Fibroblast of lung (primary cell): ENCODE results near the gene NT5DC1. TPM values are rescaled to one million over a fixed set of nuclear protein-coding genes. Genes with fewer than 3 reads are reported as not detected.

Experiments used
- DNase-seq, 2 donors: peaks; one replicate each; pipeline versions ENCODE4 v3.0.0 to v3.0.0-alpha.2; 2010; ENCODE audit warnings: low read depth in 2 of 2
- H2AFZ ChIP-seq: 2 replicates; pipeline ENCODE4 v1.5.1; 2012; ENCODE audit warnings: low read length, control low read depth, inconsistent platforms
- H3K27ac ChIP-seq: 2 replicates; pipeline ENCODE4 v1.5.1; 2011; ENCODE audit warnings: low read length, control low read depth; ENCODE audit not compliant: insufficient read depth
- H3K27me3 ChIP-seq: 2 replicates; pipeline ENCODE4 v1.5.1; 2011; ENCODE audit warnings: mild to moderate bottlenecking, low read length; ENCODE audit not compliant: control insufficient read depth, insufficient read depth
- H3K36me3 ChIP-seq: 2 replicates; pipeline ENCODE4 v1.5.1; 2011; ENCODE audit warnings: low read length; ENCODE audit not compliant: control insufficient read depth, insufficient read depth
- H3K4me1 ChIP-seq: 2 replicates; pipeline ENCODE4 v1.5.1; 2011; ENCODE audit warnings: low read length; ENCODE audit not compliant: control insufficient read depth, insufficient read depth; ENCODE audit errors: extremely low read depth
- H3K4me2 ChIP-seq: 2 replicates; pipeline ENCODE4 v1.5.1; 2011; ENCODE audit warnings: low read length, control low read depth; ENCODE audit not compliant: insufficient read depth; ENCODE audit errors: extremely low read depth
- H3K4me3 ChIP-seq, 4 experiments: fragments of 200-600 bp in 1 of 4; sonication (generic) in 1 of 4; replicated peaks in 1 of 4; 2 replicates each; pipeline ENCODE4 v1.5.1; 2011 to 2016; ENCODE audit warnings: low read length in 4 of 4, low read depth in 3 of 4, mild to moderate bottlenecking in 3 of 4, control low read depth in 2 of 4, inconsistent platforms in 1 of 4, mixed read lengths in 1 of 4; ENCODE audit not compliant: insufficient read depth in 1 of 4; ENCODE audit errors: control extremely low read depth in 1 of 4
- H3K79me2 ChIP-seq: 2 replicates; pipeline ENCODE4 v1.5.1; 2012; ENCODE audit warnings: mild to moderate bottlenecking, low read length, inconsistent platforms; ENCODE audit not compliant: control insufficient read depth, insufficient read depth
- H3K9ac ChIP-seq: 2 replicates; pipeline ENCODE4 v1.5.1; 2011; ENCODE audit warnings: mild to moderate bottlenecking, low read length, control low read depth; ENCODE audit not compliant: insufficient read depth
- H3K9me3 ChIP-seq: 2 replicates; pipeline ENCODE4 v1.5.1; 2012; ENCODE audit warnings: low read depth, low read length; ENCODE audit not compliant: control insufficient read depth, insufficient read depth
- H4K20me1 ChIP-seq: 2 replicates; pipeline ENCODE4 v1.5.1; 2011; ENCODE audit warnings: low read length; ENCODE audit not compliant: control insufficient read depth, insufficient read depth; ENCODE audit errors: extremely low read depth
- CTCF ChIP-seq, 2 donors: IDR thresholded peaks in 1 of 2; conservative IDR thresholded peaks in 1 of 2; 1 replicate in 1 of 2; 2 replicates in 1 of 2; pipeline ENCODE4 v1.5.1; 2011 to 2012; ENCODE audit warnings: low read length in 2 of 2, control low read depth in 1 of 2, inconsistent platforms in 1 of 2, low read depth in 1 of 2, mild to moderate bottlenecking in 1 of 2
- EZH2 ChIP-seq: IDR thresholded peaks from 2 replicates; pipeline ENCODE4 v1.5.1; 2012; ENCODE audit warnings: low read length, control low read depth, mild to moderate bottlenecking; ENCODE audit errors: missing control alignments
- polyA plus RNA-seq, 2 donors: library from polyadenylated mRNA; depleted of rRNA in 1 of 2; stranded (reverse) in 1 of 2; unstranded in 1 of 2; fragments of >200 nt; gene quantifications; 2 replicates each; pipeline ENCODE4 v1.2.1, GENCODE V29; 2011 to 2012; ENCODE audit warnings: missing spikeins in 1 of 2
- total RNA-seq: library from RNA; depleted of rRNA; stranded (reverse); fragments of >200 nt; gene quantifications from 2 replicates; pipeline ENCODE4 v1.2.1, GENCODE V29; 2014

NT5DC1 gene
- total and polyA plus RNA-seq, 2 donors (not counting 1 experiment from before 2014, with no cell fraction given): 8.1 to 17.9 TPM

DNA sequence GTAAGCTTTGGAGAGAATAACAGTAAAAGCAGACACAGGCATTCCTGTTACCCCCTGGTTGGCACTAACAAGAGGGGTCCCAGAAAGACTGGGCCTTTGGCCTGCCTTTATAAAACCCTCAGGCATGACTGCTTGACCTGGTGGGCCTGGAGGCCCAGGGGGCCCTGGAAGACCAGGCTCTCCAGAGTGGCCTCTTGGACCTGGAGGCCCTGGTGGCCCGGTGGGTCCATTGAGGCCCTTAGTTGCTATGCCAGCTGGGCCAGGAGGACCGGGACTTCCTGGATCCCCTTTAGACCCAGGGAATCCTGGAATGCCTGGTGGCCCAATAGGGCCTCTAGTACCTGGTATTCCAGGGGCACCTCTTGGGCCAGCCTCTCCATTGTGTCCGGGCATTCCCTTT is 19.8 kb downstream of the NT5DC1 start:
- DNase-seq: no peak
- no peaks in the 10 kb centered on the region for H3K36me3 ChIP-seq
- H3K4me3 ChIP-seq: no peak overlapping the region
- no peaks in the 10 kb centered on the region for H3K9me3 ChIP-seq
- H3K27me3 ChIP-seq: no peaks in the 10 kb centered on the region
- H3K27ac ChIP-seq: no peak overlapping the region
- H4K20me1 ChIP-seq: no peaks in the 10 kb centered on the region
- H2AFZ ChIP-seq: no peak overlapping the region
- TF ChIP-seq CTCF (conservative IDR thresholded peaks at IDR 0.05 in 1 of 2, IDR thresholded peaks at IDR 0.05 in 1 of 2; ENCODE audit: low read depth in 1 of 2, low read length in 2 of 2): no peak
- no peak for TF ChIP-seq EZH2
- H3K9ac ChIP-seq: no peak overlapping the region
- no peaks in the 10 kb centered on the region for H3K4me1 ChIP-seq
- H3K4me2 ChIP-seq: no peak overlapping the region
- no peaks in the 10 kb centered on the region for H3K79me2 ChIP-seq

DNA sequence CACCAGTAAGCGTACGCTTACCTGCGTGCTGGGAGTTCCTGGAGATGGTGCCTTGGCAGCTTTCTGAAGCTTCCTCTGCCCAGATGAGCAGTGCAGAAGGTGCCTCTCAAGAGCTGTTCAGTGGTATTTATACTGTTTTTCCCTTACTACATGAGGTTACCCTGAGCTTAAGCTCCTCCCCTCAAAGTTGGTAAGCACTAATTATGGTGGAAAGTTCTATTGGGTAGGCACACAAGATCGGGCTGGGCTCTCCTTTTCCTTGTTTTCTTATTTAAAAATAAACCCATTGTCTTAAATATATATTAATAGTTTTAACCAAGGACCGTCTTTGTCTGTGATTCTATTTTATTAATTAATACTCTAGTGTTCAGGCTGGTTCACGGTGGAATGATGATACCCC is 25.4 kb downstream of the NT5DC1 start, which contains the start of gene COL10A1:
COL10A1 (minus strand) TSS at position 101 of the 400 bp plus-strand sequence. CDS start 640 bp downstream, outside the sequence.
- Histone ChIP-seq H3K9me3 (no peaks in the 10 kb centered on the region), H3K4me1 (no peaks in the 10 kb centered on the region), H3K27ac (no peak within 1 kb of the TSS), H2AFZ (no peak within 1 kb of the TSS), H4K20me1 (no peaks in the 10 kb centered on the region), H3K4me3 (no peak within 1 kb of the TSS), H3K4me2 (no peak within 1 kb of the TSS), H3K27me3 (no peaks in the 10 kb centered on the region), H3K9ac (no peak within 1 kb of the TSS), H3K79me2 (no peaks in the 10 kb centered on the region), H3K36me3 (no peaks in the 10 kb centered on the region)
- TF ChIP-seq EZH2 (no peak), CTCF (conservative IDR thresholded peaks at IDR 0.05 in 1 of 2, IDR thresholded peaks at IDR 0.05 in 1 of 2; ENCODE audit: low read depth in 1 of 2, low read length in 2 of 2) (no peak)
- no peak for DNase-seq

DNA sequence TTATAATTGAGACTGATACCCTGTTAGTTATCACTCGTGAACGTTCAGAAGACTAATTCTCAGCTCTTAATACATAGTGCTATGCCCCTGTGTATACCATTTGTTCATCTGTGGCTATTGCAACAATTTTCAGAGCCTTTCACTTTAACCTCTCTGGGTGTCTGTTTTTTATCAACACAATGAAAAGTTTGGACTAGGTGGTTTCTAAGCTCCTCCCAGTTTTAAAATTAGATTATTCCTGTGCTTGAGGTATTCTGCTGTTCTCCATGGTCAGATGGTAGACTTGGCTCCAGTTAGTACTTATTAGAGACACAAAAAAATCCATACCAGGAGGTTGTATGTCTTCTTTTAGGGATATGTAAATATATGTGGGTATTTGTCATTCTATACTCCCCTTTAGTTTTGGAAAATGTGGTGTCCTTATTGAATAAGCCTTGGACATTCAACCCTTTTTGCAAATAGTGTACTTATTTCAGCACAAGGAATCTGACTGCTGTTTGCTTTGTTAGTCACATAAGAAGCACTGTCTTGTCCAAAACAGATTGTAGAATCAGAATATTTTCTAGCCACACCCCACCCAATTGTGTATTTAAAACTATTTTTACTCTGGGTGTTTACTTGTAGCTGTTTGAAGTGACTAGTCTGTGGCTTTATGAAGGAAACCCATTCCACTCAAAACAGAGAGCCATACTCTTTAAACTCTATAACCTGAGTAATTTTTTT is 27.3 kb downstream of the NT5DC1 start:
- Histone ChIP-seq H3K4me2 (no peak overlapping the region), H3K9ac (no peak overlapping the region)
- DNase-seq: peak; percentile 4 to 29

More for the DNA sequence above, 27.3 kb downstream of the NT5DC1 start:
- Histone ChIP-seq H3K9me3 (no peaks in the 10 kb centered on the region), H3K4me1 (no peaks in the 10 kb centered on the region), H3K27ac (no peak overlapping the region), H4K20me1 (no peaks in the 10 kb centered on the region), H3K36me3 (no peaks in the 10 kb centered on the region), H3K4me3 (no peak overlapping the region), H3K27me3 (no peaks in the 10 kb centered on the region), H3K79me2 (no peaks in the 10 kb centered on the region), H2AFZ (no peak overlapping the region)
- no peak for TF ChIP-seq EZH2
- no peak for TF ChIP-seq CTCF (conservative IDR thresholded peaks at IDR 0.05 in 1 of 2, IDR thresholded peaks at IDR 0.05 in 1 of 2; ENCODE audit: low read depth in 1 of 2, low read length in 2 of 2)
